Neural cell (in vitro differentiated cells): Measurements from ENCODE around the gene PARD3B. TPM values are rescaled to one million over a fixed set of nuclear protein-coding genes. Genes with fewer than 3 reads are reported as not detected.

Source experiments
- H2AFZ ChIP-seq: fragments of 200-600, 300-800 bp; sonication (generic), shearing (Covaris generic); 2 replicates; pipeline ENCODE4 v1.6.0; 2014; ENCODE audit warnings: low read depth, mild to moderate bottlenecking, antibody characterized with exemption, low read length, moderate library complexity
- H3F3A ChIP-seq: fragments of 200-600 bp; shearing (Covaris generic); 2 replicates; pipeline ENCODE4 v1.6.1; 2016; ENCODE audit warnings: mild to moderate bottlenecking, moderate library complexity, mixed read lengths, antibody characterized with exemption, low read length; ENCODE audit not compliant: insufficient read depth, poor library complexity, severe bottlenecking
- H3K27ac ChIP-seq: fragments of 200-600, 300-800 bp; sonication (generic), shearing (Covaris generic); 2 replicates; pipeline ENCODE4 v1.5.1; 2014; ENCODE audit warnings: mild to moderate bottlenecking, low read length, moderate library complexity
- H3K27me3 ChIP-seq: fragments of 300-800, 200-600 bp; sonication (generic), shearing (Covaris generic); 2 replicates; pipeline ENCODE4 v1.6.0; 2014; ENCODE audit warnings: mild to moderate bottlenecking, low read depth, low read length, moderate library complexity; ENCODE audit not compliant: insufficient read depth
- H3K36me3 ChIP-seq: fragments of 300-800, 200-600 bp; sonication (generic), shearing (Covaris generic); 2 replicates; pipeline ENCODE4 v1.5.1; 2014; ENCODE audit warnings: mild to moderate bottlenecking, antibody characterized with exemption, low read length, moderate library complexity; ENCODE audit not compliant: insufficient read depth
- H3K4me2 ChIP-seq: fragments of 300-800, 200-600 bp; sonication (generic), shearing (Covaris generic); 2 replicates; pipeline ENCODE4 v1.6.0; 2014; ENCODE audit warnings: mild to moderate bottlenecking, low read length
- H3K4me3 ChIP-seq: fragments of 300-800, 200-600 bp; sonication (generic), shearing (Covaris generic); 2 replicates; pipeline ENCODE4 v1.5.1; 2014; ENCODE audit warnings: mild to moderate bottlenecking, low read length, moderate library complexity
- H3K79me2 ChIP-seq: fragments of 200-600 bp; shearing (Covaris generic); replicated peaks from 2 replicates; pipeline ENCODE4 v1.6.0; 2014; ENCODE audit warnings: mild to moderate bottlenecking, low read length, moderate library complexity; ENCODE audit not compliant: insufficient read depth
- H3K9ac ChIP-seq: fragments of 300-800, 200-600 bp; sonication (generic), shearing (Covaris generic); 2 replicates; pipeline ENCODE4 v1.6.1; 2016; ENCODE audit warnings: mild to moderate bottlenecking, low read length, mixed read lengths
- H3K9me2 ChIP-seq: fragments of 200-600 bp; shearing (Covaris generic); 2 replicates; pipeline ENCODE4 v1.6.1; 2016; ENCODE audit warnings: mild to moderate bottlenecking, low read length, mixed read lengths; ENCODE audit not compliant: insufficient read depth
- H3K9me3 ChIP-seq: fragments of 200-600, 300-800 bp; sonication (generic), shearing (Covaris generic); 2 replicates; pipeline ENCODE4 v1.6.1; 2016; ENCODE audit warnings: mild to moderate bottlenecking, mixed run types, low read length, moderate library complexity, mixed read lengths
- H4K20me1 ChIP-seq: fragments of 200-600 bp; shearing (Covaris generic); 2 replicates; pipeline ENCODE4 v1.6.1; 2016; ENCODE audit warnings: mild to moderate bottlenecking, mixed run types; ENCODE audit not compliant: insufficient read depth
- CTCF ChIP-seq: fragments of 450-650 bp; IDR thresholded peaks from 2 replicates; pipeline ENCODE4 v1.5.1; 2014; ENCODE audit warnings: antibody characterized with exemption, mild to moderate bottlenecking, moderate library complexity; ENCODE audit not compliant: poor library complexity, severe bottlenecking
- EP300 ChIP-seq: fragments of 450-650 bp; conservative IDR thresholded peaks from 2 replicates; pipeline ENCODE4 v1.6.1; 2014; ENCODE audit warnings: antibody characterized with exemption, mild to moderate bottlenecking, moderate library complexity; ENCODE audit not compliant: poor library complexity, severe bottlenecking
- EZH2 ChIP-seq: fragments of 200-600, 300-800 bp; shearing (Covaris generic), sonication (generic); IDR thresholded peaks from 2 replicates; pipeline ENCODE4 v1.6.1; 2014; ENCODE audit warnings: antibody characterized with exemption, low read length, borderline replicate concordance, mild to moderate bottlenecking; ENCODE audit not compliant: insufficient read depth, poor library complexity, severe bottlenecking
- MXI1 ChIP-seq: fragments of 450-650 bp; conservative IDR thresholded peaks from 2 replicates; pipeline ENCODE4 v1.6.1; 2014; ENCODE audit warnings: antibody characterized with exemption, mild to moderate bottlenecking; ENCODE audit not compliant: poor library complexity, severe bottlenecking
- POLR2AphosphoS5 ChIP-seq: IDR thresholded peaks from 2 replicates; pipeline ENCODE4 v1.6.1; 2012
- RAD21 ChIP-seq: fragments of 450-650 bp; conservative IDR thresholded peaks from 2 replicates; pipeline ENCODE4 v1.6.1; 2014; ENCODE audit warnings: antibody characterized with exemption, mild to moderate bottlenecking, moderate library complexity
- REST ChIP-seq: IDR thresholded peaks from 2 replicates; pipeline ENCODE4 v1.6.1; 2012; ENCODE audit warnings: borderline replicate concordance
- SMC3 ChIP-seq: fragments of 450-650 bp; conservative IDR thresholded peaks from 2 replicates; pipeline ENCODE4 v1.6.1; 2014; ENCODE audit warnings: antibody characterized with exemption, mild to moderate bottlenecking, moderate library complexity; ENCODE audit not compliant: poor library complexity
- TAF1 ChIP-seq: IDR thresholded peaks from 2 replicates; pipeline ENCODE4 v1.6.1; 2012; ENCODE audit warnings: low read depth
- polyA plus RNA-seq: library from polyadenylated mRNA; depleted of rRNA; stranded (reverse); fragments of >200 nt; gene quantifications from 2 replicates; pipeline ENCODE4 v1.2.3, GENCODE V29; 2014

PARD3B gene
- polyA plus RNA-seq, 1 donor from 2014 or later, result 0.54 TPM

- no peaks in the 10 kb centered on the region for H4K20me1 ChIP-seq
- H3K27ac ChIP-seq, result peak overlapping the region; percentile 6
- H3K27me3 ChIP-seq, result no peaks in the 10 kb centered on the region
- H3K4me3 ChIP-seq, result no peak overlapping the region
- H3K9ac ChIP-seq, result no peak overlapping the region
- peak; percentile 48 for TF ChIP-seq REST
- TF ChIP-seq POLR2AphosphoS5, result no peak
- no peaks in the 10 kb centered on the region for H3K79me2 ChIP-seq
- peak overlapping the region; percentile 5 for H2AFZ ChIP-seq
- H3F3A ChIP-seq, result no peaks in the 10 kb centered on the region
- no peaks in the 10 kb centered on the region for H3K9me3 ChIP-seq
- no peaks in the 10 kb centered on the region for H3K36me3 ChIP-seq
- no peak overlapping the region for H3K4me2 ChIP-seq
- H3K9me2 ChIP-seq, result no peaks in the 10 kb centered on the region
Measured at GRCh38 chr2:205461678-205462665, 916.7 kb downstream of the PARD3B start.

- Histone ChIP-seq H3K79me2 (no peaks in the 10 kb centered on the region), H3K9me2 (no peaks in the 10 kb centered on the region), H3K36me3 (no peaks in the 10 kb centered on the region), H3K9ac (no peak overlapping the region), H4K20me1 (no peaks in the 10 kb centered on the region), H3K4me2 (no peak overlapping the region), H2AFZ (no peak overlapping the region), H3K27me3 (no peaks in the 10 kb centered on the region), H3K27ac (no peak overlapping the region), H3K4me3 (no peak overlapping the region), H3K9me3 (no peaks in the 10 kb centered on the region), H3F3A (no peaks in the 10 kb centered on the region)
- TF ChIP-seq TAF1 (no peak), CTCF (no peak), EP300 (no peak), MXI1 (no peak), POLR2AphosphoS5 (no peak), RAD21 (no peak), REST (no peak), SMC3 (no peak), EZH2 (no peak)
Measured at GRCh38 chr2:205462681-205463345, 917.5 kb downstream of the PARD3B start.
